HepG2 (cell line): Measurements from ENCODE around the gene URGCP. TPM values are rescaled to one million over a fixed set of nuclear protein-coding genes. Genes with fewer than 3 reads are reported as not detected.

Source experiments
- ATAC-seq: fragments of 200-7000 bp; cut with Tn5 transposase; 3 replicates; pipeline ENCODE4 v1.9.1; 2020; ENCODE audit warnings: mild to moderate bottlenecking, moderate library complexity
- BruUV-seq: library from RNA; stranded (reverse); fragments of 400-500 nt; replicated peaks from 2 replicates; lab custom pipeline; 2021; lab: Mats Ljungman, UMichigan
- CTCF ChIA-PET: fragments of 300-600 bp; formaldehyde crosslinking; extraction: SDS; loops from one replicate; lab custom pipeline; 2021; ENCODE audit warnings: low total read pairs, inconsistent platforms, low intra/inter-chr PET ratio; lab: Yijun Ruan, JAX
- POLR2A ChIA-PET: fragments of 350-600 bp; sonication (Branson Sonifier 250); formaldehyde crosslinking; loops from one replicate; lab custom pipeline; 2020; ENCODE audit warnings: antibody characterized with exemption, inconsistent platforms; lab: Yijun Ruan, JAX
- DNase-seq: peaks from one replicate; pipeline ENCODE4 v3.0.0-alpha.2; 2015; ENCODE audit warnings: low spot score
- FAIRE-seq: peaks from 3 replicates; lab custom pipeline; 2011; peaks lifted over from hg19 to GRCh38; lab: Jason Lieb, UNC
- H2AFZ ChIP-seq: one replicate; pipeline ENCODE4 v1.6.1; 2011; ENCODE audit warnings: low read length, inconsistent platforms
- H3K27ac ChIP-seq: fragments of 300-600 bp; 3 replicates; pipeline ENCODE4 v1.8.0; 2011; ENCODE audit warnings: mixed run types, mild to moderate bottlenecking, mixed read lengths, low read length, inconsistent platforms; ENCODE audit not compliant: insufficient read depth; ENCODE audit errors: extremely low read length
- H3K27me3 ChIP-seq, 2 experiments: fragments of 200-600 bp in 1 of 2; 2 replicates in 1 of 2; 3 replicates in 1 of 2; pipeline versions ENCODE4 v1.6.0 to v1.8.0; 2011; ENCODE audit warnings: low read length in 2 of 2, mild to moderate bottlenecking in 2 of 2, moderate library complexity in 2 of 2, inconsistent platforms in 1 of 2; ENCODE audit not compliant: insufficient read depth in 2 of 2, control insufficient read depth in 1 of 2
- H3K36me3 ChIP-seq, 2 experiments: fragments of 200-600 bp in 1 of 2; replicated peaks in 1 of 2; 2 replicates in 1 of 2; 3 replicates in 1 of 2; pipeline versions ENCODE4 v1.5.1 to v1.8.0; 2011; ENCODE audit warnings: low read length in 2 of 2, inconsistent platforms in 1 of 2; ENCODE audit not compliant: insufficient read depth in 2 of 2, control insufficient read depth in 1 of 2
- H3K4me1 ChIP-seq: 2 replicates; pipeline ENCODE4 v1.5.1; 2012; ENCODE audit warnings: low read length, inconsistent platforms; ENCODE audit not compliant: insufficient read depth
- H3K4me2 ChIP-seq: 2 replicates; pipeline ENCODE4 v1.6.0; 2011; ENCODE audit warnings: low read depth, low read length, inconsistent platforms
- H3K4me3 ChIP-seq, 3 experiments: fragments of 200-600 bp in 1 of 3; sonication (generic), shearing (Covaris generic) in 1 of 3; replicated peaks in 1 of 3; 2 replicates each; pipeline ENCODE4 v1.5.1; 2011 to 2016; ENCODE audit warnings: low read length in 3 of 3, inconsistent platforms in 2 of 3, low read depth in 2 of 3, mild to moderate bottlenecking in 2 of 3, control low read depth in 1 of 3, mixed read lengths in 1 of 3; ENCODE audit not compliant: insufficient read depth in 1 of 3
- H3K79me2 ChIP-seq: one replicate; pipeline ENCODE4 v1.6.1; 2011; ENCODE audit warnings: low read length, inconsistent platforms; ENCODE audit not compliant: insufficient read depth
- H3K9ac ChIP-seq: 2 replicates; pipeline ENCODE4 v1.6.0; 2011; ENCODE audit warnings: mild to moderate bottlenecking, low read depth, low read length, inconsistent platforms; ENCODE audit not compliant: insufficient read depth
- H3K9me3 ChIP-seq: 2 replicates; pipeline ENCODE4 v1.5.1; 2012; ENCODE audit warnings: mild to moderate bottlenecking, low read length
- H4K20me1 ChIP-seq: 2 replicates; pipeline ENCODE4 v1.6.0; 2011; ENCODE audit warnings: inconsistent platforms, mild to moderate bottlenecking, low read length, moderate library complexity; ENCODE audit not compliant: insufficient read depth
- DNMT1 ChIP-seq: sonication (generic); formaldehyde crosslinking; IDR thresholded peaks from 2 replicates; pipeline ENCODE4 v1.5.1; 2020; ENCODE audit warnings: mild to moderate bottlenecking, missing genetic modification reagents
- HMG20B ChIP-seq: conservative IDR thresholded peaks from 2 replicates; pipeline ENCODE4 v1.6.1; 2016; ENCODE audit warnings: missing genetic modification reagents, missing compliant biosample characterization
- KDM1A ChIP-seq: IDR thresholded peaks from 2 replicates; pipeline ENCODE4 v1.6.1; 2016; ENCODE audit warnings: missing compliant biosample characterization
- MED8 ChIP-seq: sonication (generic); formaldehyde crosslinking; IDR thresholded peaks from 2 replicates; pipeline ENCODE4 v1.8.1; 2023; ENCODE audit warnings: mild to moderate bottlenecking, missing genetic modification reagents; ENCODE audit not compliant: insufficient replicate concordance
- MEIS2 ChIP-seq: sonication (generic); formaldehyde crosslinking; IDR thresholded peaks from 2 replicates; pipeline ENCODE4 v1.9.0; 2021; ENCODE audit warnings: mild to moderate bottlenecking, missing genetic modification reagents
- PAXIP1 ChIP-seq: sonication (generic); formaldehyde crosslinking; conservative IDR thresholded peaks from 2 replicates; pipeline ENCODE4 v1.4.0; 2020; ENCODE audit warnings: mild to moderate bottlenecking, missing genetic modification reagents, moderate library complexity
- SCMH1 ChIP-seq: sonication (generic); formaldehyde crosslinking; IDR thresholded peaks from 2 replicates; pipeline ENCODE4 v1.9.0; 2021; ENCODE audit warnings: missing genetic modification reagents, mild to moderate bottlenecking, borderline replicate concordance
- SRF ChIP-seq: IDR thresholded peaks from 2 replicates; pipeline ENCODE4 v1.6.1; 2011; ENCODE audit warnings: mild to moderate bottlenecking, low read depth, low read length, moderate library complexity
- ZNF543 ChIP-seq: sonication (generic); formaldehyde crosslinking; IDR thresholded peaks from 2 replicates; pipeline ENCODE4 v1.4.0; 2020; ENCODE audit warnings: mild to moderate bottlenecking, missing genetic modification reagents
- ZNF567 ChIP-seq: sonication (generic); formaldehyde crosslinking; IDR thresholded peaks from 2 replicates; pipeline ENCODE4 v1.8.1; 2023; ENCODE audit warnings: mild to moderate bottlenecking, missing genetic modification reagents, borderline replicate concordance
- ZSCAN22 ChIP-seq: sonication (generic); formaldehyde crosslinking; IDR thresholded peaks from 2 replicates; pipeline ENCODE4 v1.4.0; 2020; ENCODE audit warnings: mild to moderate bottlenecking, missing genetic modification reagents
- WGBS: methylation state at CpG from one replicate; pipeline ENCODE4 v1.1.6; 2017; ENCODE audit warnings: low lambda C conversion rate; 5-methylcytosine and 5-hydroxymethylcytosine counted together
- in situ Hi-C: cut with HindIII; loops from 2 replicates; pipeline ENCODE4 v1.10.0; 2017; ENCODE audit warnings: low pct_unique_long_range_greater_than_20kb; ENCODE audit not compliant: extremely low pct_ligation_motif_present
- intact Hi-C: fragments of 100-400 bp; cut with micrococcal nuclease; formaldehyde crosslinking; loops from one replicate; pipeline ENCODE4 v1.10.0; 2022; ENCODE audit not compliant: unreplicated experiment
- polyA plus RNA-seq, 8 experiments: library from polyadenylated mRNA; depleted of rRNA in 3 of 8; stranded (reverse) in 7 of 8; unstranded in 1 of 8; fragments of >200 nt; fragmentation: Illumina TruSeq in 4 of 8; extraction: Trizol in 4 of 8; gene quantifications; 2 replicates each; pipeline versions ENCODE4 v1.2.1 to v1.2.3, GENCODE V29; 2011 to 2016; ENCODE audit warnings: low read depth in 4 of 8, missing spikeins in 1 of 8, mixed read lengths in 1 of 8; ENCODE audit not compliant: insufficient read depth in 1 of 8
- total RNA-seq, 5 experiments: library from RNA; depleted of rRNA; stranded (reverse); fragments of >200 nt; fragmentation: Illumina TruSeq; extraction: Trizol; gene quantifications; 2 replicates each; pipeline ENCODE4 v1.2.3, GENCODE V29; 2016; ENCODE audit warnings: low read depth in 1 of 5
- TF ChIP-seq, protein P1 (sequence below): sonication (generic); formaldehyde crosslinking; IDR thresholded peaks from 2 replicates; pipeline ENCODE4 v1.4.0; 2020; ENCODE audit warnings: missing genetic modification reagents

Gene URGCP
- total and polyA plus RNA-seq, 2 of the 13 experiments (the other 11 are each of a cell fraction or from before 2014, with no cell fraction given) = 22.3 to 25.8 TPM

DNA sequence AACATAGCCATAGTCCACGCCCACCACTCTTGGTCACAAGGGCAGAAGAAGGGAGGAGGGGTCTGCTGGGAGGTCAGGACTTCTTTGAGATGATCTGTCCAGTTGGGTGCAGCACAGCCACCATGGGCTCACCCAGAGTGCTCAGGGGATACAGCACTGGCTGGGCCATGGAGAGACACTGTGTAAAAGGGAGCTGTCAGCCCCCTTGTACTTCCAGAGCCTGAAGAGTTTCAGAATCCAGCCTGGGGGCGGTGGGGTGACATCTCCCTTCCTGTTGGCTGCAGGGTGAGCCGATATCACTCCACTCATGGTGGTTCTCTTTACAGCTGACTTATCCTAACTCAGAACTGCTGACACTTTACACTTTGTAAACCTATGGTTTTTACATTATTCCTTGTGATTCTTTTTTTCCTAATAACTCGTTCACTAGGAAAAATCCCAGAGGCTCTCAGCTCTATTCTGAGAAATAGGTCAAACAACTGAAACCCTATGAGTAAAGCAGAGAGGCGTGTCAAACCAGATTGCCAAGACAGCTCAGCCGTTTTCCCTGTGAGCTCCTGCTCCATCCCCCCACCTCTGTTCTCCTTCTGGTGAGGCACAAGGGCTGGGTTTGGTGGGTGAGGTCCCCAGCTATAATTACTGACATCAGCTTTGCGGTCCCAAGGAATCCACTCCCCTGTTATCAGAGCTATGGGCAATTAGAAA, 33.8 kb downstream of the URGCP start:
- in situ Hi-C loops (no loop called here), intact Hi-C loops (no loop called here)
- Histone ChIP-seq H3K27ac (no peak overlapping the region), H3K79me2 (peaks cover 6% of the 10 kb centered on the region), H4K20me1 (no peaks in the 10 kb centered on the region)
- TF ChIP-seq MEIS2 = no peak
- TF ChIP-seq HMG20B (CRISPR knock-in tag) = no peak
- TF ChIP-seq, all 625 proteins: peak for 0
- Histone ChIP-seq H3K4me1 (peaks cover 18% of the 10 kb centered on the region), H2AFZ (no peak overlapping the region), H3K36me3 (peaks cover 11 to 25% of the 10 kb centered on the region in 2 experiments), H3K4me3 (no peak overlapping the region), H3K9me3 (no peaks in the 10 kb centered on the region), H3K9ac (no peak overlapping the region), H3K4me2 (no peak overlapping the region), H3K27me3 (no peaks in the 10 kb centered on the region; a peak in 1 of 5 replicates)
- no peak for ATAC-seq
- ChIA-PET POLR2A (interaction anchor here (1.2 kb wide), 1 partner anchor 32 kb away, joined by 3 read pairs; no protein-coding TSS in a partner anchor), CTCF (no interaction called here)
- BruUV-seq = no TSS peak
- WGBS = 73% methylated on average over 6 of the region's 7 CpGs
- no peak for DNase-seq
- FAIRE-seq = no peak

- H3K36me3 ChIP-seq = peaks cover 5 to 19% of the 10 kb centered on the region in 2 experiments
- H3K79me2 ChIP-seq = peaks cover 6% of the 10 kb centered on the region
- H3K4me2 ChIP-seq = no peak overlapping the region
- intact Hi-C loops = no loop called here
- no peaks in the 10 kb centered on the region for H3K9me3 ChIP-seq
- in situ Hi-C loops = no loop called here
- H3K27ac ChIP-seq = no peak overlapping the region
- H2AFZ ChIP-seq = no peak overlapping the region
- ATAC-seq (no peak), FAIRE-seq (no peak), DNase-seq (no peak)
- H3K9ac ChIP-seq = no peak overlapping the region
- H3K27me3 ChIP-seq = no peaks in the 10 kb centered on the region; a peak in 1 of 5 replicates
- H4K20me1 ChIP-seq = no peaks in the 10 kb centered on the region
- ChIA-PET CTCF (no interaction called here), POLR2A (no interaction called here)
- TF ChIP-seq DNMT1 (CRISPR knock-in tag) = no peak
- TF ChIP-seq ZSCAN22 (CRISPR knock-in tag) = no peak
- no peak for TF ChIP-seq SRF
- TF ChIP-seq MED8 = no peak
- TF ChIP-seq KDM1A (CRISPR knock-in tag) = no peak
- TF ChIP-seq ZNF543 (CRISPR knock-in tag) = no peak
- no peak for TF ChIP-seq SCMH1 (CRISPR knock-in tag)
- TF ChIP-seq ZNF567 = no peak
- TF ChIP-seq PAXIP1 (CRISPR knock-in tag) = no peak
- TF ChIP-seq, protein P1, sequence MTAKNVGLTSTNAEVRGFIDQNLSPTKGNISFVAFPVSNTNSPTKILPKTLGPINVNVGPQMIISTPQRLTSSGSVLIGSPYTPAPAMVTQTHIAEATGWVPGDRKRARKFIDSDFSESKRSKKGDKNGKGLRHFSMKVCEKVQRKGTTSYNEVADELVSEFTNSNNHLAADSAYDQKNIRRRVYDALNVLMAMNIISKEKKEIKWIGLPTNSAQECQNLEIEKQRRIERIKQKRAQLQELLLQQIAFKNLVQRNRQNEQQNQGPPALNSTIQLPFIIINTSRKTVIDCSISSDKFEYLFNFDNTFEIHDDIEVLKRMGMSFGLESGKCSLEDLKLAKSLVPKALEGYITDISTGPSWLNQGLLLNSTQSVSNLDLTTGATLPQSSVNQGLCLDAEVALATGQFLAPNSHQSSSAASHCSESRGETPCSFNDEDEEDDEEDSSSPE (CRISPR knock-in tag) = no peak
- peaks cover 18% of the 10 kb centered on the region for H3K4me1 ChIP-seq
- WGBS = 75% methylated on average over 3 of the region's 3 CpGs
- no peak overlapping the region for H3K4me3 ChIP-seq
- no TSS peak for BruUV-seq
These were observed 35.3 kb downstream of the URGCP start for GRCh38 chr7:43871064-43871463.
